ENCODE measurements around the gene NUMB. TPM values are rescaled to one million over a fixed set of nuclear protein-coding genes. Genes with fewer than 3 reads are reported as not detected.
A peak's percentile ranks its signal among the peaks of the same experiment; 100 is the strongest.

NUMB gene
- total and polyA plus RNA-seq, 4 donors, result 21.2 to 45.8 (median 26.1) TPM

DNA sequence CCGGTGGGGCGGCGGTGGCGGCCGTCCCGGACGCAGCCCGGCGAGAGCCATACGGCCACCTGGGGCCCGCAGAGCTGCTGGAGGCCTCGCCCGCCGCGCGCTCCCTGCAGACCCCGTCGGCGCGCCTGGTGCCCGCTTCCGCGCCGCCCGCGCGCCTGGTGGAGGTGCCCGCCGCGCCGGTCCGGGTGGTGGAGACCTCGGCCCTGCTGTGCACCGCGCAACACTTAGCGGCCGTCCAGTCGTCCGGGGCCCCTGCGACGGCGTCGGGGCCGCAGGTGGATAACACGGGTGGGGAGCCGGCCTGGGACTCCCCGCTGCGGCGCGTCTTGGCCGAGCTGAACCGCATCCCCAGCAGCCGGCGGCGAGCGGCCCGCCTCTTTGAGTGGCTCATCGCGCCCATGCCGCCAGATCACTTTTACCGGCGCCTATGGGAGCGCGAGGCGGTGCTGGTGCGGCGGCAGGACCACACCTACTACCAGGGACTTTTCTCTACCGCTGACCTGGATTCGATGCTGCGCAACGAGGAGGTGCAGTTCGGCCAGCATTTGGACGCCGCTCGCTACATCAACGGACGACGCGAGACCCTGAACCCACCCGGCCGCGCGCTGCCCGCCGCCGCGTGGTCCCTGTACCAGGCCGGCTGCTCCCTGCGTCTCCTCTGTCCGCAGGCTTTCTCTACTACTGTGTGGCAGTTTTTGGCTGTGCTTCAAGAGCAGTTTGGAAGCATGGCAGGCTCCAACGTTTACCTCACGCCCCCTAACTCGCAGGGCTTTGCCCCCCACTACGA is 33.1 kb upstream of the NUMB start:
- no peaks in the 10 kb centered on the region for H3K27me3 ChIP-seq (ENCODE audit: control insufficient read depth in 4 of 4, insufficient read depth in 4 of 4, low read length in 3 of 4)
- H3K9me3 ChIP-seq (ENCODE audit: control insufficient read depth in 4 of 4, low read length in 3 of 4), result no peaks in the 10 kb centered on the region
- peak; percentile 71 for DNase-seq (ENCODE audit: low spot score)
- TF ChIP-seq YY1 (IDR thresholded peaks at IDR 0.05) (peak; percentile 95), FOXA2 (IDR thresholded peaks at IDR 0.05) (no peak)
- WGBS, result under 1% methylated on average over 94 of the region's 94 CpGs
- H3K4me1 ChIP-seq (ENCODE audit: control insufficient read depth in 4 of 4, insufficient read depth in 4 of 4, low read length in 3 of 4), result peaks cover 6 to 17% (median 10%) of the 10 kb centered on the region in 4 donors
- peak overlapping the region; percentile 71 to 88 (median 83) for H3K4me3 ChIP-seq (ENCODE audit: low read depth in 1 of 3, low read length in 3 of 3)
- H3K9ac ChIP-seq (ENCODE audit: low read depth in 1 of 2, low read length in 2 of 2), result peak overlapping the region; percentile 51 to 63
- peak overlapping the region; percentile 84 to 91 for H3K27ac ChIP-seq (ENCODE audit: low read depth in 1 of 2, low read length in 2 of 2)
- H3K36me3 ChIP-seq (ENCODE audit: control insufficient read depth in 4 of 4, insufficient read depth in 3 of 4, low read depth in 1 of 4, low read length in 3 of 4), result no peaks in the 10 kb centered on the region

DNA sequence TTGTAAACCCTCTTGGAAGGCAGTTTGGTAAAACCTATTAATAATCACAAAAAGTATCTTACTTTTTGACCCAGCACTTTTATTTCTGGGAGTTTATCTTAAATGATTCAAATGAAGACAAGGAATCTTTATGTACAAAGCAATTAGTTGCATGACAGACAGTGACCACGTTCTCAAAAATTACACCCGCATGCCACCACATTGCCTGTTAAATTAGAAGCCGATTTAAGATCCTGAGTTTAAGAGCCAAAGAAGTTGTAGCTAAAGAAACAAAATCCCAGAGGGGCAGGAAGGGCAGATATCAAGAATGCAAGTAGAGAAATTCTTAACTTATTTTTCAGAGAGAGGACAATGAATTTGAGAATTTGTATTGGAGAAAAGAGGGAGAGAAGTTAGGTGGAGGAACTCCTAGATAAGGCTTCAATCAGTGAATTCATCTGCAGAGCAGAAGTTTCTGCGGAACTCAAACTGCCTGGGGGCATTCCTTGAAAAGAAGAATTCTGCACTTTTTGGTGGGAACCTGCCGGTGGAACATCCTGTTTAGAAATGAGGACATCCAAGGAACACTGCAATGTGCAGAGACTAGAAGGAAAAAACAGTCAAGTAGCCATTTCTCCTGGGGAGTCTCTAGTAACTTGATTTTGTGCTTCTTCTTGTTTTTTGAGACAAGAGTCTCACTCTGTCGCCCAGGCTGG is 31.3 kb upstream of the NUMB start:
- H3K9ac ChIP-seq (ENCODE audit: low read depth in 1 of 2, low read length in 2 of 2), result no peak overlapping the region
- TF ChIP-seq SP1 (IDR thresholded peaks at IDR 0.05) (no peak), GABPA (IDR thresholded peaks at IDR 0.05 in 1 of 2, conservative IDR thresholded peaks at IDR 0.05 in 1 of 2) (no peak), NR2F2 (IDR thresholded peaks at IDR 0.05) (no peak), RXRA (IDR thresholded peaks at IDR 0.05) (no peak), JUND (IDR thresholded peaks at IDR 0.05) (no peak)
- TF ChIP-seq, protein P1, sequence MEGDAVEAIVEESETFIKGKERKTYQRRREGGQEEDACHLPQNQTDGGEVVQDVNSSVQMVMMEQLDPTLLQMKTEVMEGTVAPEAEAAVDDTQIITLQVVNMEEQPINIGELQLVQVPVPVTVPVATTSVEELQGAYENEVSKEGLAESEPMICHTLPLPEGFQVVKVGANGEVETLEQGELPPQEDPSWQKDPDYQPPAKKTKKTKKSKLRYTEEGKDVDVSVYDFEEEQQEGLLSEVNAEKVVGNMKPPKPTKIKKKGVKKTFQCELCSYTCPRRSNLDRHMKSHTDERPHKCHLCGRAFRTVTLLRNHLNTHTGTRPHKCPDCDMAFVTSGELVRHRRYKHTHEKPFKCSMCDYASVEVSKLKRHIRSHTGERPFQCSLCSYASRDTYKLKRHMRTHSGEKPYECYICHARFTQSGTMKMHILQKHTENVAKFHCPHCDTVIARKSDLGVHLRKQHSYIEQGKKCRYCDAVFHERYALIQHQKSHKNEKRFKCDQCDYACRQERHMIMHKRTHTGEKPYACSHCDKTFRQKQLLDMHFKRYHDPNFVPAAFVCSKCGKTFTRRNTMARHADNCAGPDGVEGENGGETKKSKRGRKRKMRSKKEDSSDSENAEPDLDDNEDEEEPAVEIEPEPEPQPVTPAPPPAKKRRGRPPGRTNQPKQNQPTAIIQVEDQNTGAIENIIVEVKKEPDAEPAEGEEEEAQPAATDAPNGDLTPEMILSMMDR (IDR thresholded peaks at IDR 0.05; ENCODE audit: low read depth, low read length, missing input control), result no peak
- TF ChIP-seq, protein P2, sequence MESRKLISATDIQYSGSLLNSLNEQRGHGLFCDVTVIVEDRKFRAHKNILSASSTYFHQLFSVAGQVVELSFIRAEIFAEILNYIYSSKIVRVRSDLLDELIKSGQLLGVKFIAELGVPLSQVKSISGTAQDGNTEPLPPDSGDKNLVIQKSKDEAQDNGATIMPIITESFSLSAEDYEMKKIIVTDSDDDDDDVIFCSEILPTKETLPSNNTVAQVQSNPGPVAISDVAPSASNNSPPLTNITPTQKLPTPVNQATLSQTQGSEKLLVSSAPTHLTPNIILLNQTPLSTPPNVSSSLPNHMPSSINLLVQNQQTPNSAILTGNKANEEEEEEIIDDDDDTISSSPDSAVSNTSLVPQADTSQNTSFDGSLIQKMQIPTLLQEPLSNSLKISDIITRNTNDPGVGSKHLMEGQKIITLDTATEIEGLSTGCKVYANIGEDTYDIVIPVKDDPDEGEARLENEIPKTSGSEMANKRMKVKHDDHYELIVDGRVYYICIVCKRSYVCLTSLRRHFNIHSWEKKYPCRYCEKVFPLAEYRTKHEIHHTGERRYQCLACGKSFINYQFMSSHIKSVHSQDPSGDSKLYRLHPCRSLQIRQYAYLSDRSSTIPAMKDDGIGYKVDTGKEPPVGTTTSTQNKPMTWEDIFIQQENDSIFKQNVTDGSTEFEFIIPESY (IDR thresholded peaks at IDR 0.05), result no peak
- no peak overlapping the region for H3K4me3 ChIP-seq (ENCODE audit: low read depth in 1 of 3, low read length in 3 of 3)
- H3K27me3 ChIP-seq (ENCODE audit: control insufficient read depth in 4 of 4, insufficient read depth in 4 of 4, low read length in 3 of 4), result no peaks in the 10 kb centered on the region
- no peak for DNase-seq (ENCODE audit: low spot score)
- no peak overlapping the region for H3K27ac ChIP-seq (ENCODE audit: low read depth in 1 of 2, low read length in 2 of 2)
- WGBS, result 84% methylated on average over 6 of the region's 6 CpGs
- no peaks in the 10 kb centered on the region for H3K9me3 ChIP-seq (ENCODE audit: control insufficient read depth in 4 of 4, low read length in 3 of 4)
- peaks cover 6 to 17% (median 10%) of the 10 kb centered on the region in 4 donors for H3K4me1 ChIP-seq (ENCODE audit: control insufficient read depth in 4 of 4, insufficient read depth in 4 of 4, low read length in 3 of 4)
- no peaks in the 10 kb centered on the region for H3K36me3 ChIP-seq (ENCODE audit: control insufficient read depth in 4 of 4, insufficient read depth in 3 of 4, low read depth in 1 of 4, low read length in 3 of 4)

DNA sequence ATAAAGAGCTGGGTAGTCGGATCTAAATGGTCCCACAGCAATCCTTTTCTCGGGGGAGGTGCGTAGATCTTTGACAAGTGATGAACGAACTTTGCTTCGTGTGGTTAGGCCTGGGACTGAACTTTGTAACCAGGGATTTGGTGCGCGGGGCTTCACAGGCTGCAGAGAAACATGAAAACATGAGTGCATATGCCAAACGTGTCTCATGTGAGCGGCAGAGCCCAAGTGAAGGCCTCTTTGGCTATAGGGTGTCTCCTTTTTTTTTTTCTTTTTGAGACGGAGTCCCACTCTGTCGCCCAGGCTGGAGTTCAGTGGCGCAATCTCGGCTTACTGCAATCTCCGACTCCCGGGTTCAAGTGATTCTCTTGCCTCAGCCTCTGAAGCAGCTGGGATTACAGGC is 20.3 kb upstream of the NUMB start:
- H3K27ac ChIP-seq (ENCODE audit: low read depth in 1 of 2, low read length in 2 of 2), result no peak overlapping the region
- no peaks in the 10 kb centered on the region for H3K9me3 ChIP-seq (ENCODE audit: control insufficient read depth in 4 of 4, low read length in 3 of 4)
- H3K36me3 ChIP-seq (ENCODE audit: control insufficient read depth in 4 of 4, insufficient read depth in 3 of 4, low read depth in 1 of 4, low read length in 3 of 4), result peaks cover 0 to 3% (median 0%) of the 10 kb centered on the region in 4 donors
- H3K9ac ChIP-seq (ENCODE audit: low read depth in 1 of 2, low read length in 2 of 2), result no peak overlapping the region
- DNase-seq (ENCODE audit: low spot score), result no peak
- WGBS, result 68% methylated on average over 15 of the region's 15 CpGs
- peaks cover 0 to 6% (median 5%) of the 10 kb centered on the region in 4 donors for H3K4me1 ChIP-seq (ENCODE audit: control insufficient read depth in 4 of 4, insufficient read depth in 4 of 4, low read length in 3 of 4)
- no peak overlapping the region for H3K4me3 ChIP-seq (ENCODE audit: low read depth in 1 of 3, low read length in 3 of 3)
- H3K27me3 ChIP-seq (ENCODE audit: control insufficient read depth in 4 of 4, insufficient read depth in 4 of 4, low read length in 3 of 4), result no peaks in the 10 kb centered on the region
- no peak for TF ChIP-seq YY1 (IDR thresholded peaks at IDR 0.05)
- no peak for TF ChIP-seq NR2F2 (IDR thresholded peaks at IDR 0.05)
- TF ChIP-seq TAF1 (conservative IDR thresholded peaks at IDR 0.05), result no peak
- TF ChIP-seq RAD21 (IDR thresholded peaks at IDR 0.05), result peak in 1 of 2 donors; percentile 20
- no peak for TF ChIP-seq FOXA2 (IDR thresholded peaks at IDR 0.05)
- TF ChIP-seq SP1 (IDR thresholded peaks at IDR 0.05), result peak; percentile 59
- no peak for TF ChIP-seq EGR1 (IDR thresholded peaks at IDR 0.05; ENCODE audit: low read depth in 2 of 2)
- TF ChIP-seq, protein P2 (IDR thresholded peaks at IDR 0.05), result no peak
- TF ChIP-seq, protein P3, sequence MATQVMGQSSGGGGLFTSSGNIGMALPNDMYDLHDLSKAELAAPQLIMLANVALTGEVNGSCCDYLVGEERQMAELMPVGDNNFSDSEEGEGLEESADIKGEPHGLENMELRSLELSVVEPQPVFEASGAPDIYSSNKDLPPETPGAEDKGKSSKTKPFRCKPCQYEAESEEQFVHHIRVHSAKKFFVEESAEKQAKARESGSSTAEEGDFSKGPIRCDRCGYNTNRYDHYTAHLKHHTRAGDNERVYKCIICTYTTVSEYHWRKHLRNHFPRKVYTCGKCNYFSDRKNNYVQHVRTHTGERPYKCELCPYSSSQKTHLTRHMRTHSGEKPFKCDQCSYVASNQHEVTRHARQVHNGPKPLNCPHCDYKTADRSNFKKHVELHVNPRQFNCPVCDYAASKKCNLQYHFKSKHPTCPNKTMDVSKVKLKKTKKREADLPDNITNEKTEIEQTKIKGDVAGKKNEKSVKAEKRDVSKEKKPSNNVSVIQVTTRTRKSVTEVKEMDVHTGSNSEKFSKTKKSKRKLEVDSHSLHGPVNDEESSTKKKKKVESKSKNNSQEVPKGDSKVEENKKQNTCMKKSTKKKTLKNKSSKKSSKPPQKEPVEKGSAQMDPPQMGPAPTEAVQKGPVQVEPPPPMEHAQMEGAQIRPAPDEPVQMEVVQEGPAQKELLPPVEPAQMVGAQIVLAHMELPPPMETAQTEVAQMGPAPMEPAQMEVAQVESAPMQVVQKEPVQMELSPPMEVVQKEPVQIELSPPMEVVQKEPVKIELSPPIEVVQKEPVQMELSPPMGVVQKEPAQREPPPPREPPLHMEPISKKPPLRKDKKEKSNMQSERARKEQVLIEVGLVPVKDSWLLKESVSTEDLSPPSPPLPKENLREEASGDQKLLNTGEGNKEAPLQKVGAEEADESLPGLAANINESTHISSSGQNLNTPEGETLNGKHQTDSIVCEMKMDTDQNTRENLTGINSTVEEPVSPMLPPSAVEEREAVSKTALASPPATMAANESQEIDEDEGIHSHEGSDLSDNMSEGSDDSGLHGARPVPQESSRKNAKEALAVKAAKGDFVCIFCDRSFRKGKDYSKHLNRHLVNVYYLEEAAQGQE (IDR thresholded peaks at IDR 0.05), result no peak
- TF ChIP-seq GABPA (IDR thresholded peaks at IDR 0.05 in 1 of 2, conservative IDR thresholded peaks at IDR 0.05 in 1 of 2), result no peak
- TF ChIP-seq HNF4A (conservative IDR thresholded peaks at IDR 0.05), result peak; percentile 58 to 77
- TF ChIP-seq FOXA1 (IDR thresholded peaks at IDR 0.05), result no peak
- peak; percentile 48 for TF ChIP-seq HNF4G (IDR thresholded peaks at IDR 0.05)
- no peak for TF ChIP-seq JUND (IDR thresholded peaks at IDR 0.05)
